Adrenal gland (tissue), 5 donors: Measurements from ENCODE around the gene CHN2.

ENCODE experiments used
- POLR2A ChIP-seq, 2 donors: fragments of 450-650 bp; IDR thresholded peaks; one replicate each; pipeline ENCODE4 v1.6.1; 2017; ENCODE audit warnings: antibody characterized with exemption in 2 of 2, mild to moderate bottlenecking in 2 of 2, moderate library complexity in 1 of 2
- TF ChIP-seq, protein P1 (sequence below), 6 experiments: fragments of 450-650 bp in 4 of 6; fragments of 200-600 bp in 2 of 6; sonication (generic) in 1 of 6; IDR thresholded peaks; 1 replicate in 5 of 6; 2 replicates in 1 of 6; pipeline versions ENCODE4 v1.5.1 to v1.8.0; 2016 to 2021; ENCODE audit warnings: antibody characterized with exemption in 6 of 6, mild to moderate bottlenecking in 2 of 6, moderate library complexity in 1 of 6
- donor health status: DM: no; HTN: no; CAD: no.

DNA sequence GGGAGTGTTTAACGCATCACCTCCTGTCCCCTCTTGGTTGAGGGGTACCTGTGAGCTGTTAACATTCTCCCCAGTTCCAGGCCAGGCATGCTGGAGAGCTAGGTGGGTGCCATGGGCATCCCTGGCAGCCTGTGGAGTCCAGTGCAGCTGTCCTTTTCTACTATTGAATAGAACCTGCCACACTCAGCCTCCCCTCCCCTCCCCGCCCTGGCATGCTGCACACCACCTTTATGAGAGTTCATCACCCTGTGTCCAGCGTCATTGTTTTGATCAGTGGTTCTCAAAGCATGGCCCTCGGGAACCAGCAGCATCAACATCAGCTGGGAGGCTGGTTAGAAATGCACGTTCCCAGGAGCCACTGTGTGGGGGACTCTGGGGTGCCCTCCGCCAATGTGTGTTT is 211.8 kb downstream of the CHN2 start:
- no peak for TF ChIP-seq POLR2A (IDR thresholded peaks at IDR 0.05)
- TF ChIP-seq, protein P1, sequence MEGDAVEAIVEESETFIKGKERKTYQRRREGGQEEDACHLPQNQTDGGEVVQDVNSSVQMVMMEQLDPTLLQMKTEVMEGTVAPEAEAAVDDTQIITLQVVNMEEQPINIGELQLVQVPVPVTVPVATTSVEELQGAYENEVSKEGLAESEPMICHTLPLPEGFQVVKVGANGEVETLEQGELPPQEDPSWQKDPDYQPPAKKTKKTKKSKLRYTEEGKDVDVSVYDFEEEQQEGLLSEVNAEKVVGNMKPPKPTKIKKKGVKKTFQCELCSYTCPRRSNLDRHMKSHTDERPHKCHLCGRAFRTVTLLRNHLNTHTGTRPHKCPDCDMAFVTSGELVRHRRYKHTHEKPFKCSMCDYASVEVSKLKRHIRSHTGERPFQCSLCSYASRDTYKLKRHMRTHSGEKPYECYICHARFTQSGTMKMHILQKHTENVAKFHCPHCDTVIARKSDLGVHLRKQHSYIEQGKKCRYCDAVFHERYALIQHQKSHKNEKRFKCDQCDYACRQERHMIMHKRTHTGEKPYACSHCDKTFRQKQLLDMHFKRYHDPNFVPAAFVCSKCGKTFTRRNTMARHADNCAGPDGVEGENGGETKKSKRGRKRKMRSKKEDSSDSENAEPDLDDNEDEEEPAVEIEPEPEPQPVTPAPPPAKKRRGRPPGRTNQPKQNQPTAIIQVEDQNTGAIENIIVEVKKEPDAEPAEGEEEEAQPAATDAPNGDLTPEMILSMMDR (IDR thresholded peaks at IDR 0.05): no peak
